Heart left ventricle (tissue), 13 donors: ENCODE measurements around the gene TMEM232.

Source experiments
- CTCF ChIP-seq, 12 donors: fragments of 200-600 bp; sonication (generic) in 4 of 12; IDR thresholded peaks; one replicate each; pipeline versions ENCODE4 v1.5.0 to v1.8.0; 2018 to 2022; ENCODE audit warnings: antibody characterized with exemption in 12 of 12, mild to moderate bottlenecking in 5 of 12
- POLR2A ChIP-seq, 2 donors: fragments of 450-650 bp; IDR thresholded peaks; one replicate each; pipeline ENCODE4 v1.6.1; 2017; ENCODE audit warnings: antibody characterized with exemption in 2 of 2, mild to moderate bottlenecking in 2 of 2, moderate library complexity in 2 of 2
- donor health status: ischemic (EF 13 %, LVEDD 7.1; RV severe dilation, severe dysfunction).
- donor health status: DM: no; HTN: yes; CAD: no.
- donor health status: DM: no; HTN: no; CAD: no.
- donor health status: ischemic (EF 25% LVEDD 6.9; RV normal size, moderate dysfunction).
- donor health status: ischemic (EF 25% LVEDD 5.7; RV mildly dilated, moderate dysfunction).
- donor health status: ischemic (EF 35%, LVEDD 5.7; RV mildly dilated, moderate dysfunction).
- donor health status: nonischemic (EF 11% LVEDD 7.7; RV severe dilation, severe dysfunction).
- donor health status: DM: yes; HTN: yes; CAD: no.
- donor health status: PGD.
- donor health status: ischemic (EF 29% LVEDD 5.4; RV normal size, mild dysfunction).
- donor health status: nonischemic (EF 23%, LVEDD 6.1; RV moderate dilation, normal function).

GRCh38 chr5:110618941-110619340, 107.5 kb downstream of the TMEM232 start:
- TF ChIP-seq POLR2A (IDR thresholded peaks at IDR 0.05), result no peak
- TF ChIP-seq CTCF (IDR thresholded peaks at IDR 0.05), result no peak
